ENCODE data around the gene CFAP58.

The CFAP58 gene

GRCh38 chr10:104487794-104488438 is 134.3 kb downstream of the CFAP58 start:
- DNase-seq (ENCODE audit: low spot score) = no peak

- DNase-seq (ENCODE audit: low spot score) = no peak
These were observed 134.8 kb downstream of the CFAP58 start for GRCh38 chr10:104488439-104488832.

GRCh38 chr10:104492329-104492940 is 138.8 kb downstream of the CFAP58 start:
- no peak for DNase-seq (ENCODE audit: low spot score)

- DNase-seq (ENCODE audit: low spot score) = no peak
These were observed 144.9 kb downstream of the CFAP58 start for GRCh38 chr10:104498347-104499081.

GRCh38 chr10:104501449-104501848 is 147.8 kb downstream of the CFAP58 start:
- no peak for DNase-seq (ENCODE audit: low spot score)

- DNase-seq (ENCODE audit: low spot score) = no peak
These were observed 148.4 kb downstream of the CFAP58 start for GRCh38 chr10:104501864-104502579.

- no peak for DNase-seq (ENCODE audit: low spot score)
These were observed 149.3 kb downstream of the CFAP58 start for GRCh38 chr10:104502907-104503306.
